ENCODE data around the gene KIF3C. TPM values are rescaled to one million over a fixed set of nuclear protein-coding genes. Genes with fewer than 3 reads are reported as not detected.
A peak's percentile ranks its signal among the peaks of the same experiment; 100 is the strongest.

KIF3C gene
- total and polyA plus RNA-seq, 10 of the 15 experiments (the other 5 are each of a cell fraction or from before 2014, with no cell fraction given), result 0.10 to 0.63 (median 0.46) TPM

DNA sequence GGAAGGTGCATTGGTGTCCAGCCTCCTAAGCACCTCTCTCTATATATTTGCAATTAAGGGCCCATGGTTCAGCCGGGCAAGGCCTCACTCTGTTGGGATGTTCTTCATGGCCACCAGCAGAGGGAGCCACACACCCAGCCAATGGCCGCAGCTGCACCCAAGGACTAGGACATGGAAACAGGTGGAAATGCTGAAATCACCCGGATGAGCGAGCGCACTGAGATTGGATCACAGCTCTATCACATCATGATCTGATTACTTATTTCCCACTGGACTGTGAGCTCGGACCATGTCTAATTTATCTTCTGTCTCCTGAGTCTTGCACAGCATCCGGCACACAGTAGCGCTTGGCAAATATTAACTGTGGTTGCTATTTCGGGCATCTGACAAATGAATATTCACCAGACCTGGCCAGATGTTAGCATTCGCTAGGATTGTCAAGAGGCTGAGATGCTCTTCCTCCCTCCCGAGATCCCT lies 31.2 kb downstream of the KIF3C start (continued):
- TF ChIP-seq, protein P1, sequence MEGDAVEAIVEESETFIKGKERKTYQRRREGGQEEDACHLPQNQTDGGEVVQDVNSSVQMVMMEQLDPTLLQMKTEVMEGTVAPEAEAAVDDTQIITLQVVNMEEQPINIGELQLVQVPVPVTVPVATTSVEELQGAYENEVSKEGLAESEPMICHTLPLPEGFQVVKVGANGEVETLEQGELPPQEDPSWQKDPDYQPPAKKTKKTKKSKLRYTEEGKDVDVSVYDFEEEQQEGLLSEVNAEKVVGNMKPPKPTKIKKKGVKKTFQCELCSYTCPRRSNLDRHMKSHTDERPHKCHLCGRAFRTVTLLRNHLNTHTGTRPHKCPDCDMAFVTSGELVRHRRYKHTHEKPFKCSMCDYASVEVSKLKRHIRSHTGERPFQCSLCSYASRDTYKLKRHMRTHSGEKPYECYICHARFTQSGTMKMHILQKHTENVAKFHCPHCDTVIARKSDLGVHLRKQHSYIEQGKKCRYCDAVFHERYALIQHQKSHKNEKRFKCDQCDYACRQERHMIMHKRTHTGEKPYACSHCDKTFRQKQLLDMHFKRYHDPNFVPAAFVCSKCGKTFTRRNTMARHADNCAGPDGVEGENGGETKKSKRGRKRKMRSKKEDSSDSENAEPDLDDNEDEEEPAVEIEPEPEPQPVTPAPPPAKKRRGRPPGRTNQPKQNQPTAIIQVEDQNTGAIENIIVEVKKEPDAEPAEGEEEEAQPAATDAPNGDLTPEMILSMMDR (IDR thresholded peaks at IDR 0.05 in 2 of 3, conservative IDR thresholded peaks at IDR 0.05 in 1 of 3; ENCODE audit: control insufficient read depth in 2 of 3, extremely low read depth in 1 of 3, insufficient read depth in 1 of 3, low read depth in 3 of 3, low read length in 3 of 3), result peak; percentile 95 to 96 (median 95)
- TF ChIP-seq RAD21 (IDR thresholded peaks at IDR 0.05; ENCODE audit: insufficient read depth, low read depth, low read length) (peak; percentile 93), TCF12 (IDR thresholded peaks at IDR 0.05; ENCODE audit: low read depth, low read length) (0 out of 2 replicates have a peak, but pooled peaks have one; percentile 53), SMC3 (IDR thresholded peaks at IDR 0.05; ENCODE audit: borderline replicate concordance, low read length) (peak; percentile 96)
- TF ChIP-seq, protein P2, sequence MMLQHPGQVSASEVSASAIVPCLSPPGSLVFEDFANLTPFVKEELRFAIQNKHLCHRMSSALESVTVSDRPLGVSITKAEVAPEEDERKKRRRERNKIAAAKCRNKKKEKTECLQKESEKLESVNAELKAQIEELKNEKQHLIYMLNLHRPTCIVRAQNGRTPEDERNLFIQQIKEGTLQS (IDR thresholded peaks at IDR 0.05; ENCODE audit: borderline replicate concordance, extremely low read depth, low read depth, low read length), result no peak
- TF ChIP-seq, protein P3, sequence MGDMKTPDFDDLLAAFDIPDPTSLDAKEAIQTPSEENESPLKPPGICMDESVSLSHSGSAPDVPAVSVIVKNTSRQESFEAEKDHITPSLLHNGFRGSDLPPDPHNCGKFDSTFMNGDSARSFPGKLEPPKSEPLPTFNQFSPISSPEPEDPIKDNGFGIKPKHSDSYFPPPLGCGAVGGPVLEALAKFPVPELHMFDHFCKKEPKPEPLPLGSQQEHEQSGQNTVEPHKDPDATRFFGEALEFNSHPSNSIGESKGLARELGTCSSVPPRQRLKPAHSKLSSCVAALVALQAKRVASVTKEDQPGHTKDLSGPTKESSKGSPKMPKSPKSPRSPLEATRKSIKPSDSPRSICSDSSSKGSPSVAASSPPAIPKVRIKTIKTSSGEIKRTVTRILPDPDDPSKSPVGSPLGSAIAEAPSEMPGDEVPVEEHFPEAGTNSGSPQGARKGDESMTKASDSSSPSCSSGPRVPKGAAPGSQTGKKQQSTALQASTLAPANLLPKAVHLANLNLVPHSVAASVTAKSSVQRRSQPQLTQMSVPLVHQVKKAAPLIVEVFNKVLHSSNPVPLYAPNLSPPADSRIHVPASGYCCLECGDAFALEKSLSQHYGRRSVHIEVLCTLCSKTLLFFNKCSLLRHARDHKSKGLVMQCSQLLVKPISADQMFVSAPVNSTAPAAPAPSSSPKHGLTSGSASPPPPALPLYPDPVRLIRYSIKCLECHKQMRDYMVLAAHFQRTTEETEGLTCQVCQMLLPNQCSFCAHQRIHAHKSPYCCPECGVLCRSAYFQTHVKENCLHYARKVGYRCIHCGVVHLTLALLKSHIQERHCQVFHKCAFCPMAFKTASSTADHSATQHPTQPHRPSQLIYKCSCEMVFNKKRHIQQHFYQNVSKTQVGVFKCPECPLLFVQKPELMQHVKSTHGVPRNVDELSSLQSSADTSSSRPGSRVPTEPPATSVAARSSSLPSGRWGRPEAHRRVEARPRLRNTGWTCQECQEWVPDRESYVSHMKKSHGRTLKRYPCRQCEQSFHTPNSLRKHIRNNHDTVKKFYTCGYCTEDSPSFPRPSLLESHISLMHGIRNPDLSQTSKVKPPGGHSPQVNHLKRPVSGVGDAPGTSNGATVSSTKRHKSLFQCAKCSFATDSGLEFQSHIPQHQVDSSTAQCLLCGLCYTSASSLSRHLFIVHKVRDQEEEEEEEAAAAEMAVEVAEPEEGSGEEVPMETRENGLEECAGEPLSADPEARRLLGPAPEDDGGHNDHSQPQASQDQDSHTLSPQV (IDR thresholded peaks at IDR 0.05), result no peak

Measured in GM12878 (cell line).